ENCODE data around the gene CNPY2.
"Not testable (repeated sequence)": the region's sequence is repeated elsewhere in the genome, so short reads cannot be mapped to it uniquely, and the experiment has no call there.

Gene CNPY2

GRCh38 chr12:56333679-56334489 is 18.1 kb upstream of the CNPY2 start, which contains the start of gene PAN2:
PAN2 (minus strand) TSS chr12:56334000; CDS start chr12:56333094, 906 bp downstream.
- DNase-seq, result peak; percentile 92

GRCh38 chr12:56333197-56333678 is 17.4 kb upstream of the CNPY2 start:
- no peak for DNase-seq

DNA sequence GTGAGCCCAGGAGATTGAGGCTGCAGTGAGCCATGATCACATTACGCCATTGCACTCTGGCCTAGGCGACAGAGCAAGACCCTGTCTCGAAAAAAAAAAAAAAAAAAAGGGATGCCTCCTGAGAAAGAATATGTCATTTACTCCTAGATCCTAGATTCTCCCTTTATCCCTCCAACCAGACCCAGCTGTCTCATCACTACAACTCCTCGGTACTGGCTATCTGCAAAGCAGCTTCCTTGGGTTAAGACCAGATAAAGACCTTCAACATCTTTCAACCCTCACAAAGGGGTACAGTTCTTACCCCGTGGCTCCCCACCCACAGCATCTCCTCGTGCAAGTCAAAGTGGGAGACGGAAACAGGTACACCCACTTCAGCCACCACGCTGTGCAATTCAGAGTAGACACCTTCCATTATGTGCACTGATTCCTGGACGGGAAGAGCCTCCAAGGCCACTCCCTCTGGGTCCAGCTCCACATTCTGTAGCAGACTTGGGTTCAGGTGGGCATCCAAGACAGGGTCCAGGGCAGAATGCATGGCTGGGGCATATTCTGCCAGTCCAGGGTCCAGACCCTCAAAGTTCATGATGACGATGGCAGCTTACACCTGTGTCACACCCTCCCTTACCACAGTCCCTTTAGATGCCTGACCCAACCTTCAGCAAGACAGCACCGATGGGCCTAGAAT is 16.9 kb upstream of the CNPY2 start:
- DNase-seq, result no peak

DNA sequence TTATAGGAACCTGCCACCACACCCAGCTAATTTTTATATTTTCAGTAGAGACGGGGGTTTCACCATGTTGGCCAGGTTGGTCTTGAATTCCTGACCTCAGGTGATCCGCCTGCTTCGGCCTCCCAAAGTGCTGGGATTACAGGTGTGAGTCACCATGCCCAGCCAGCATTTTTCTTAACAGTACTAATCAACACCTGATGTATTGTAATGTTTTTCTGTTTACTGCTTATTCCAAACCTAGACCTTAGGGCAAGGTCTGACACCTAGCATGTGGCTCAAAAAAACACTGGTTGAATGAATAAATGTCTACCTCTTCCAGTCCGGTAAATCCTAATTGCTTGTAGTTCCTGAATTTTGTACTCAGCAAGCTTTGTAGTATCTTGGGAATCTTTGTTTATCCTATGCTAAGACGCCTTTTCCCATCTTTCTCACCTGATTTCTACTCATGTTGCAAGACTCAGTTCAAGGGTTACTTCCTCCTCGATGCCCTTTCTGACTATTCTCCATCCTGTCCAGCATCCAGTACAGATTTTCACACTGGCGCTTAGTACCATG is 15.2 kb upstream of the CNPY2 start:
- DNase-seq, result no peak

- DNase-seq, result no peak
These were observed 10.7 kb upstream of the CNPY2 start for GRCh38 chr12:56326533-56326932.

DNA sequence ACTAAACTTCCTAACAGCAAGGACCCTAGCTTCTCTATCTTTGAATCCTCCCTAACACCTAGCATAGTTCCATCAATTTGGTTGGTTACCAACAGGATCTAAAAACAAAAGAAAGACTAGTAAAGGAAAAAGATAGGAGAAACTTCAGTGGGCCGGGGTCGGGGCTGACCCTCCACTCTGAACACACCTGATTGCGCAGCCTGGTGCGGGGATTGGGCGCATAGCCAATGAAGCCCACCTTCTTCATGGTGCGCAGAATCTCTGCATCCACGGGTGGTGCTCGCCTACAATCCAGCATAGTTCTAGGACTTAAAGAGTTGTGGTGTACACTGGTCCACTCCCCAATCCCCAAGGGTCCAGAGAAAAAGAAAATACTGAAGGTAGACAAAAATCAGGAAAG is 10.3 kb upstream of the CNPY2 start:
- no peak for DNase-seq

- no peak for DNase-seq
These were observed 8.4 kb upstream of the CNPY2 start for GRCh38 chr12:56324206-56324605.

- not testable (repeated sequence) for DNase-seq
These were observed 5.8 kb upstream of the CNPY2 start for GRCh38 chr12:56321610-56322009.

- DNase-seq, result no peak
These were observed 5.2 kb upstream of the CNPY2 start for GRCh38 chr12:56321027-56321426.

DNA sequence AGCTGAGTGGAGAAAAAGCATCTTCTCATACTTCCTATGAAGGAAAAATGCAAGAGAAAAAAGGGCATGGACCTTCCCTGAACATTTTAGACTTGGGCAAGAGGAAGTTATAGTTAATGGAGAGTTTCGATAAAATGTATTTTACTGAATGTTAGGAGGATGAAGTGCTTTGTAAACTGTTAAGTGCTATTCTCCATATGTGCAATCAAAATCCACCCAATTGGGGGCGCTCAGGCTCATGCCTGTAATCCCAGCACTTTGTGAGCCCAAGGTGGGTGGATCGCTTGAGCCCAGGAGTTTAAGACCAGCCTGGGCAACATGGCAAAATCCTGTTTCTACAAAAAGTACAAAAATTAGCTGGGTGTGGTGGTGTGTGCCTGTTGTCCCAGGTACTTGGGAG is 1.9 kb upstream of the CNPY2 start:
- no peak for DNase-seq

DNA sequence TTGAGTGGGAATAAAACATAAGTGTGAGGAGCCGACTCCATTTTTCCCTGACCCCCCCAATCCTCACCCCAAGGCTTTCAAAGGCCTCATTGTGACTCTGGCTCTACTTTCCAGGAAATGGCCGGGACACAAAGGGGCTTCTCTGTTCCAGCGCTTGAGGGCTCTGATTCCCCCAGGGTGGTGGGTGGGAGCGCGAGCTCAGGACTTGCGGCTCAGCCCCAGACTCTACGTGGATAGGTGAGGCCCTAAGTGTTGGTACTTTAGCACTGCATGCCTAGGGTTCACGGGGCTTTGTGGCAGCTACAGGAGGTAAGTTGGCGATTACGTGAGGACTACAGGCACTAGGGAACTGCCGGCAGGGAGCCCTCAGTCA is 553 bp downstream of the CNPY2 start:
- DNase-seq, result no peak

DNA sequence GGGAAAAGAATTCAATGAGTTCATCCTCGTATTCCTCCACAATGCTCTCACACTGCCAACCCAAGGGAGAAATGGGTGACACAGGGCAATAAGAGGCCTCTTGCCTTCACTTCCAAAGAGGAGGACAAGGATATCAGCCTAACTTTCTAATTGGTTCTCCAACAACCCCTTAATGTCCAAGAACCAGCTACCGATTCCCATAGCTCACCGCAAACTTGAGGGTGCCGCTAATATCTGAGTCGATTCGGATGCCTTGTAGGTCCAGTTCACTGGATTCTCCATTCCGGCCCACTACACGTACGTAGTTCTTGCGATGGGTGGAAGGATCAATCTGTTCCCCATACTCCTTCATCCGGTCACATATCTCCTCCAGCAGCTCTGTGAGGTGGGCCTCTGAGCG is 4.8 kb downstream of the CNPY2 start:
- DNase-seq, result no peak

DNA sequence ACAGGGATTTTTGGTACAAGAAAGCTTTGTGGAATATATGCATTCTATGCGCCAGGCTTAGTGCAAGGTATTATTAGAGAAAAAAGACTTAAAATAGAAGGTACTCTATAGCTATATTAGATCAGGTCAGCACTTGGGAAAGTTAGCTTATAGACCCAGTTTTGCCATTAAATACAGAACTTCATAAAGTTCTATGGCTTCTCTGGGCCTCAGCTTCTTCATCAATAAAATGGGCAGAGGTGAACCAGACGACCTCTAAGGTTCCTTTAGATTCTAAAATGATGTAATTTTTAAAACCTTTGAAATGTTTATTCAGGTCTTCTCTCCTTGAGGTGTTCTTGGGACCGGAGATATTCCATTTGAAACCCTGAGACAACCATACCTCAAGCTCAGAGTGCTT is 7.1 kb downstream of the CNPY2 start:
- DNase-seq, result no peak

GRCh38 chr12:56307221-56307965 is 8.4 kb downstream of the CNPY2 start:
- DNase-seq, result no peak

- no peak for DNase-seq
These were observed 10.8 kb downstream of the CNPY2 start for GRCh38 chr12:56304872-56305590.

DNA sequence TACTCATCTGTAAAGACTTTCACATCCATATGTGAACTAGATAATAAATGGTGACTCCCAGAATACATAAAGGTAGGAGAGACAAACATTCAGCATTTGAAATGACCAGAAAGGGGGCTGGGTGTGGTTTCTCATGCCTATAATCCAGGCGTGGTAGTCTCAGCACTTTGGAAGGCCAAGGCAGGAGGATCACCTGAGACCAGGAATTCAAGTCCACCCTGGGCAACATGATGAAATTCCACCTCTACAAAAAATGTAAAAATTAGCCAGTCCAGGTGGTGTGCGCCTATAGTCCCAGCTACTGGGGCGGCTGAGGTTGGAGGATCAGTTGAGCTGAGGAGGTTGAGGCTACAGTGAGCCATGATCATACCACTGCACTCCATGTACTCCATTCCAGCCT is 11.5 kb downstream of the CNPY2 start:
- no peak for DNase-seq

DNA sequence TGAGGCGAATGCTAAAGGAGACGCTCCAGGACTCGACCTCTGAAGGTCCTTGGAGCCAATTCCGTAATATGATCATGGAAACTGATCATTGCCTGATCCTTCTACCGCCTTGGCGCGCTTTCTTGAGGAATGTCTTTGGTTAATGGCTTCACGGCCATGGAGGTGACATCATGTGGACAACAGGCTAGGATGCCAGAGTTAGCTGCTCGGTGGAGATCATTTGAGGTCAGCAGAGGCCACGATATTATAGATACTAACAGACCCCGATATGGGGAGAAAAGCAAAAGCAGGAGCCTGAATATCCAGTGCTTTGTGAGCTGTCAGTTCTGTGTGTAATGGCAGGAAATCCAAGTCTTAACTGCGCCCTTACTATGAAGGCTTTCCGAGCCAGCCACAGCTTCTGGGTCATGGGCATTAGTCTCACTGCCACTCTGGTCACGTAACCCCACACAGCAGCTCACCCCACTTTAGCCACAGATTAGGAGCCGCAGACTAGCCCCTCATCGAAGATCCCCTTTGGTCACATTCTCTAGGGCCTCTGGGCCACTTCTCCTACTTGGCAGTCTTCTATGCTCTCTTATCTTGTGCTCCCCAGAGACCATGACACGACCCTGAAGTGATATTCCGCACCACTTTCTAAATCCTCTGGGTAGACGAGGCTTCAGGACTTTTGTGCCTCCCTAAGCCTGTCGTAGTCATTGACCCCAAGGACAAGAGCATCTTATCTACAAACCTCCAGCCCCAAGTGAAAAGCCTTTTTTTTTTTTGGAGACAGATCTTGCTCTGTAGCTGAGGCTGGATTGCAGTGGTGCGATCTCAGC is 14.9 kb downstream of the CNPY2 start:
- DNase-seq, result no peak

GRCh38 chr12:56299853-56300643 is 15.7 kb downstream of the CNPY2 start, which contains the start of gene CS:
CS (minus strand) TSS chr12:56300330; CDS start chr12:56300201, 129 bp downstream.
- peak; percentile 95 for DNase-seq

GRCh38 chr12:56299308-56299852 is 16.4 kb downstream of the CNPY2 start:
- no peak for DNase-seq

GRCh38 chr12:56298828-56299227 is 17.0 kb downstream of the CNPY2 start:
- DNase-seq, result no peak
